ENCODE measurements around the gene AGBL4.

DNA sequence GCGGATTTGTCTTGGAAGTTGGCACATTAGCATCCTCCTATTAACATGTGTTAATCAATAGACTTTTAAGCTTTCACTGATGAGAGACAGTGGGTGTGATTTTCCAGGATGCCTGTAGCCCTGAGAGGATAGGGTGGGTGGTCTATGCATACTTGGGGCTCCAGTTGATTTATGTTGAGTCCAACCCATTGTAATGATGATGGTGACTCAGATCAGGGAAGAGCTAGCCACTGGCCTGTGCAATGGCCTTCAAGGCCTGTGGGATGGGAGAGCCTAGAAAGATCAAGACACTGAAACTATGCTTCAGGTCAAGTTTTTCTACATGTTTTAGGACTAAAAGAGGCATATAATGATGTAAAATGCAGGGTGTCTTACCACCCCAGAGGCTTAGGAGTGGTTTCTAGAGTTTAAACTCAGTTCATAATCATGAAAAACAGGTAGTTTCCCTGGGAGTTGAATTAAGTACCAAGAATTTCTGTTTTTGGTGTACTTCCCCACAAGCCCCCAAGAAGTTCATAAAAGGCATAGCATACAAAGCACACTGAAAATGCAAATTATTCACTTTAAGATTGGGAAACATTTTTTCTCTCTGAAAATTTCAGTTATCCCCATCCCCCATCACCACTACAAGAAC lies 1267.0 kb downstream of the AGBL4 start:
- no peak for TF ChIP-seq POLR2A (IDR thresholded peaks at IDR 0.05)
- TF ChIP-seq, protein P1, sequence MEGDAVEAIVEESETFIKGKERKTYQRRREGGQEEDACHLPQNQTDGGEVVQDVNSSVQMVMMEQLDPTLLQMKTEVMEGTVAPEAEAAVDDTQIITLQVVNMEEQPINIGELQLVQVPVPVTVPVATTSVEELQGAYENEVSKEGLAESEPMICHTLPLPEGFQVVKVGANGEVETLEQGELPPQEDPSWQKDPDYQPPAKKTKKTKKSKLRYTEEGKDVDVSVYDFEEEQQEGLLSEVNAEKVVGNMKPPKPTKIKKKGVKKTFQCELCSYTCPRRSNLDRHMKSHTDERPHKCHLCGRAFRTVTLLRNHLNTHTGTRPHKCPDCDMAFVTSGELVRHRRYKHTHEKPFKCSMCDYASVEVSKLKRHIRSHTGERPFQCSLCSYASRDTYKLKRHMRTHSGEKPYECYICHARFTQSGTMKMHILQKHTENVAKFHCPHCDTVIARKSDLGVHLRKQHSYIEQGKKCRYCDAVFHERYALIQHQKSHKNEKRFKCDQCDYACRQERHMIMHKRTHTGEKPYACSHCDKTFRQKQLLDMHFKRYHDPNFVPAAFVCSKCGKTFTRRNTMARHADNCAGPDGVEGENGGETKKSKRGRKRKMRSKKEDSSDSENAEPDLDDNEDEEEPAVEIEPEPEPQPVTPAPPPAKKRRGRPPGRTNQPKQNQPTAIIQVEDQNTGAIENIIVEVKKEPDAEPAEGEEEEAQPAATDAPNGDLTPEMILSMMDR (IDR thresholded peaks at IDR 0.05 in 4 of 5, conservative IDR thresholded peaks at IDR 0.05 in 1 of 5), result no peak
